KMS-11 (cell line): Measurements from ENCODE around the gene FHOD3.

Source experiments
- H2AFZ ChIP-seq: fragments of 200-600 bp; sonication (generic); 2 replicates; pipeline ENCODE4 v1.6.1; 2016; ENCODE audit warnings: antibody characterized with exemption, mixed run types, low read depth
- H3K27ac ChIP-seq: fragments of 200-600 bp; sonication (generic); 2 replicates; pipeline ENCODE4 v1.6.1; 2016; ENCODE audit warnings: mild to moderate bottlenecking, mixed run types
- H3K27me3 ChIP-seq: fragments of 200-600 bp; sonication (generic); 2 replicates; pipeline ENCODE4 v1.6.1; 2017; ENCODE audit warnings: mild to moderate bottlenecking, low read depth, mixed run types, moderate library complexity; ENCODE audit not compliant: insufficient read depth
- H3K36me3 ChIP-seq: fragments of 200-600 bp; sonication (generic); 2 replicates; pipeline ENCODE4 v1.6.1; 2017; ENCODE audit warnings: mild to moderate bottlenecking, mixed run types; ENCODE audit not compliant: insufficient read depth
- H3K4me1 ChIP-seq: fragments of 200-600 bp; sonication (generic); 2 replicates; pipeline ENCODE4 v1.6.1; 2016; ENCODE audit warnings: mild to moderate bottlenecking, low read depth, mixed run types; ENCODE audit not compliant: poor library complexity, severe bottlenecking
- H3K4me2 ChIP-seq: fragments of 200-600 bp; sonication (generic); 2 replicates; pipeline ENCODE4 v1.7.0; 2016; ENCODE audit warnings: mild to moderate bottlenecking, mixed run types
- H3K4me3 ChIP-seq: fragments of 200-600 bp; sonication (generic); IDR thresholded peaks from 2 replicates; pipeline ENCODE4 v1.6.1; 2017; ENCODE audit warnings: low read depth, low read length, mixed read lengths; ENCODE audit not compliant: insufficient read depth
- H3K79me2 ChIP-seq: fragments of 200-600 bp; sonication (generic); 2 replicates; pipeline ENCODE4 v1.6.1; 2016; ENCODE audit warnings: low read depth, mixed run types; ENCODE audit not compliant: insufficient read depth
- H3K9ac ChIP-seq: fragments of 200-600 bp; sonication (generic); 2 replicates; pipeline ENCODE4 v1.6.1; 2016; ENCODE audit warnings: mild to moderate bottlenecking, mixed run types
- H4K20me1 ChIP-seq: fragments of 200-600 bp; sonication (generic); 2 replicates; pipeline ENCODE4 v1.6.1; 2016; ENCODE audit warnings: mild to moderate bottlenecking, mixed run types; ENCODE audit not compliant: insufficient read depth
- CTCF ChIP-seq: fragments of 200-600 bp; sonication (generic); conservative IDR thresholded peaks from 2 replicates; pipeline ENCODE4 v1.6.1; 2017; ENCODE audit warnings: low read depth, mild to moderate bottlenecking, antibody characterized with exemption, low read length, moderate library complexity, mixed read lengths

Gene FHOD3

GRCh38 chr18:36256094-36256493 is 41.4 kb upstream of the FHOD3 start:
- Histone ChIP-seq H4K20me1 (no peaks in the 10 kb centered on the region), H3K27me3 (no peaks in the 10 kb centered on the region), H3K4me1 (no peaks in the 10 kb centered on the region), H2AFZ (no peak overlapping the region), H3K9ac (no peak overlapping the region), H3K4me3 (no peak overlapping the region), H3K36me3 (no peaks in the 10 kb centered on the region), H3K27ac (no peak overlapping the region), H3K79me2 (no peaks in the 10 kb centered on the region), H3K4me2 (no peak overlapping the region)
- no peak for TF ChIP-seq CTCF

GRCh38 chr18:36262971-36263370 is 34.5 kb upstream of the FHOD3 start:
- Histone ChIP-seq H3K27me3 (no peaks in the 10 kb centered on the region), H3K4me1 (no peaks in the 10 kb centered on the region), H3K27ac (no peak overlapping the region), H3K9ac (no peak overlapping the region), H2AFZ (no peak overlapping the region), H3K4me3 (no peak overlapping the region), H3K79me2 (no peaks in the 10 kb centered on the region), H3K4me2 (no peak overlapping the region), H4K20me1 (no peaks in the 10 kb centered on the region), H3K36me3 (no peaks in the 10 kb centered on the region)
- no peak for TF ChIP-seq CTCF

GRCh38 chr18:36264283-36264682 is 33.2 kb upstream of the FHOD3 start:
- Histone ChIP-seq H3K4me2 (no peak overlapping the region), H4K20me1 (no peaks in the 10 kb centered on the region), H3K4me3 (no peak overlapping the region), H3K36me3 (no peaks in the 10 kb centered on the region), H3K27ac (no peak overlapping the region), H2AFZ (no peak overlapping the region), H3K79me2 (no peaks in the 10 kb centered on the region), H3K9ac (no peak overlapping the region), H3K4me1 (no peaks in the 10 kb centered on the region), H3K27me3 (no peaks in the 10 kb centered on the region)
- TF ChIP-seq CTCF: no peak

GRCh38 chr18:36265015-36265414 is 32.5 kb upstream of the FHOD3 start:
- H3K4me2 ChIP-seq: no peak overlapping the region
- no peaks in the 10 kb centered on the region for H4K20me1 ChIP-seq
- H3K9ac ChIP-seq: no peak overlapping the region
- no peak overlapping the region for H3K27ac ChIP-seq
- no peak overlapping the region for H3K4me3 ChIP-seq
- H3K79me2 ChIP-seq: no peaks in the 10 kb centered on the region
- no peaks in the 10 kb centered on the region for H3K4me1 ChIP-seq
- H3K27me3 ChIP-seq: no peaks in the 10 kb centered on the region
- no peak overlapping the region for H2AFZ ChIP-seq
- no peak for TF ChIP-seq CTCF
- no peaks in the 10 kb centered on the region for H3K36me3 ChIP-seq

GRCh38 chr18:36269157-36269556 is 28.4 kb upstream of the FHOD3 start:
- Histone ChIP-seq H3K4me3 (no peak overlapping the region), H4K20me1 (no peaks in the 10 kb centered on the region), H2AFZ (no peak overlapping the region), H3K4me2 (no peak overlapping the region), H3K27ac (no peak overlapping the region), H3K79me2 (no peaks in the 10 kb centered on the region), H3K36me3 (no peaks in the 10 kb centered on the region), H3K4me1 (no peaks in the 10 kb centered on the region), H3K27me3 (no peaks in the 10 kb centered on the region), H3K9ac (no peak overlapping the region)
- no peak for TF ChIP-seq CTCF
